Epithelial cell of proximal tubule (primary cell): Measurements from ENCODE around the gene PLOD2. TPM values are rescaled to one million over a fixed set of nuclear protein-coding genes. Genes with fewer than 3 reads are reported as not detected.

ENCODE experiments used
- DNase-seq: peaks from one replicate; pipeline ENCODE4 v3.0.0-alpha.2; 2011; ENCODE audit warnings: low read depth
- H3K4me3 ChIP-seq: 2 replicates; pipeline ENCODE4 v1.5.1; 2011; ENCODE audit warnings: low read depth, mild to moderate bottlenecking, low read length
- CTCF ChIP-seq: conservative IDR thresholded peaks from 2 replicates; pipeline ENCODE4 v1.5.1; 2012; ENCODE audit warnings: low read depth, mild to moderate bottlenecking, low read length
- total RNA-seq: library from RNA; depleted of rRNA; stranded (reverse); fragments of >200 nt; gene quantifications from 2 replicates; pipeline ENCODE4 v1.2.3, GENCODE V29; 2015

The PLOD2 gene
- total RNA-seq, 1 donor from 2014 or later: 82.6 TPM

GRCh38 chr3:146071632-146072031 is 89.4 kb downstream of the PLOD2 start:
- DNase-seq: no peak
- no peak for TF ChIP-seq CTCF
- H3K4me3 ChIP-seq: no peak overlapping the region

GRCh38 chr3:146067048-146067447 is 93.9 kb downstream of the PLOD2 start:
- H3K4me3 ChIP-seq: no peak overlapping the region
- no peak for DNase-seq
- no peak for TF ChIP-seq CTCF

DNA sequence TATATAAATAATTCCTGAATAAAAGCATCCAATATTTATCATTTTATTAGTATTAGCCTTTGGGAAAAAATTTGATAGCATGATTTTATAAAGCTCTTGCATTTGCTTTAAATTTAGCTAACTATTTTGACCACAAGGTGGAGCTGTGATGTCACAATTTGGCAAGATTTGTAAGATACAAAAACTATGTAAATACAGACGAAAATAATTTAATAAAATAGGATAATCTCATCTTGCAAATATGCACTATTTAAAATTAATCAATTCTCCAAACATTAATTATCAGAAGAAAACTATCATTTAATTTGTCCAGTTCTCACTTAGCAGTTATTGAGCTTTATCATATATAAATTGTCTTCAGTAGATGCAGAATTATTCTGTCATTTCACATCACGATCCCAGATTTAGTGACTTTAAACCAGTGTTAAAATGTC is 95.4 kb downstream of the PLOD2 start:
- H3K4me3 ChIP-seq: no peak overlapping the region
- peak; percentile 70 for TF ChIP-seq CTCF
- DNase-seq: peak; percentile 22

GRCh38 chr3:146058241-146058640 is 102.7 kb downstream of the PLOD2 start:
- H3K4me3 ChIP-seq: no peak overlapping the region
- no peak for DNase-seq
- TF ChIP-seq CTCF: no peak

- H3K4me3 ChIP-seq: no peak overlapping the region
- DNase-seq: no peak
- TF ChIP-seq CTCF: no peak
Measured at GRCh38 chr3:146052791-146053310, 108.1 kb downstream of the PLOD2 start.

GRCh38 chr3:146052056-146052790 is 108.8 kb downstream of the PLOD2 start:
- no peak for TF ChIP-seq CTCF
- no peak for DNase-seq
- H3K4me3 ChIP-seq: no peak overlapping the region

DNA sequence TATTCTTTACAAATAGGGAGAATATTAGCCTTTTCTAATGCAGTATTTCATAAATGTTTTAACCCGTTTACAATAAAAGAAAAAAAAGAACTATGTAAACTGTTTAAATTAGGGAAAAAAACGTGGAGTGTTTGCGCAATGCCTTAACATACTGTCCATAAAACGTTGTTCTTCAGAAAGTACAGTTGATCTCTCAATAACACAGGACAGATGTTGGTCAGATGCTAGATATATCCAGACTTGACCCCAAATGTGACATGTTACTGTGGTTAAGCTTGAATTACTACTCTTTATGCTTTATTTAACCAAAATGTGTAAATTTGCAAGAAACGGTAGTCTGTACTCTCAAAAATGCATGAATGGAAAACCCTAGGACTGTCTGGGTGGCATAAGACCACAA is 110.3 kb downstream of the PLOD2 start:
- H3K4me3 ChIP-seq: no peak overlapping the region
- no peak for TF ChIP-seq CTCF
- no peak for DNase-seq
